ENCODE results near the gene RAB38.

The RAB38 gene

DNA sequence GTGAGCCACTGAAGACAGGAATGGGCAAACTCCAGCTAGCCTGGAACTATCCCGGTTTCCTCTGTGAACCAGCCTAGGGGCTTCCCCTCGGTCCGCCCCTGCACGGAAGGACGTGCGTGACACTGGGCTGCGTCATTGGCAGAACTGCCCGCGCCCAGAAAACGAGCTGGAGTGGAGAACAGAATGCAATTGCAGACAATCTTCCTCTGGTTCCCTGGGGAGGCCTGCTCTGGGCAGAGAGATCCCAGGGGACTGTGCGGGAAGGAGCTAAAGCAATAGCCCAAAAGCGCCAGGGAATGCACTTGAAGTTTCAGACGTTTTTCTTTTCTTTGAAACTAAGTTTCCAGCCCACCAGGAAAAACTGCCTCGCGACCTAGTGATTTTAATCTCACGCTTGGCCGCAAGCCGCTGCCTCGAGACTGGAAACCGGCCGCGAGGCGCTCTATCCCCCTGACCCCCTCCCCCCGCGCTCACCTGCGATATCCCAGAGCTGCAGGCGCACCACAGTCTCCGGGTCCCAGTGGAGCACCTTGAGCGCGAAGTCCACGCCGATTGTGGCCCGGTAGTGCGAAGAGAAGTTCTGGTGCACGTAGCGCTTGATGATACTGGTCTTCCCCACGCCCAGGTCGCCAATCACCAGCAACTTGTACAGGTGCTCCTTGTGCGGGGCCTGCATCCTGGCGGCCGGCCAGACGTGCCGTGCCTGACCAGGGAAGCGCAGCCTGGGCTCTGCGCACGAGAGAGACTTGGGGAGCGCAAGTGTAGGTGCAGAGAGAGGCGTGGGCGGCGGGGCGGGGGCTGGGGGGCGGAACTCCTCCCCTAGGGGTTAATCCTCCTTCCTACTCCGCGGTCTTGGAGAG lies at the start of gene RAB38:
Gene RAB38 (minus strand): TSS at position 735 of the 860 bp plus-strand sequence. CDS start 59 bp downstream, at position 676.
- DNase-seq: peak; percentile 33

DNA sequence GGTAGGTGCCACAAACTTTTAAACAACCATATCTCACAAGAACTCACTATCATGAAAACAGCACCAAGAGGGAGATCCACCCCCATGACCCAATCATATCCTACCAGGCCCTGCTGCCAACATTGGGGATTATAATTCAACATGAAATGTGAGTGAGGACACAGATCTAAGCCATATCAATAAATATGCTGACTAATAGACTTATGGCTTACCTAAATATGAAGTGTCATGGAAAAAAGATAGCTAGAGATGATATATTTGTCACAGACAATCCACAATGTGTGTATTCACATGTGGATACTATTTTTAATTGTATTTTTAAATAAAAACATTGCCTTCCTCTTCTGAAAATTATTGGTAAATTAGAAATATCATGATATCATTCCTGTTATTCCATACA lies 38.2 kb upstream of the RAB38 start:
- no peak for DNase-seq

DNA sequence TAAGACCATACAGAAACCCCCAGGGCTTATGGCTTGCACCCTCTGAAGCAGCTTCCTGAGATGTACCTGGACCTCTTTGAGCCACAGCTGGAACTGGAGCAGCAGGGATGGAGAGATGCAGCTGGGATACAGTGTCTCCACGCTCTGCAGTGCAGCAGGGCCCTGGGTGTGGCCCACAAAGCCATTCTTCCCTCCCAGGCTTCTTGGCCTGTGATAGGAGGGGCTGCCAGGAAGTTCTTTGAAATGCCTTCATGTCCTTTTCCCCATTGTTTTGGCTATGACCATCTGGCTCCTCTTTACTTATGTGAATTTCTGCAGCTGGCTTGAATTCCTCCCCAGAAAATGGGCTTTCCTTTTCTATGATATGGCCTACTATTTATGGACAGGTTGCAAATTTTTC lies 37.1 kb upstream of the RAB38 start:
- DNase-seq: no peak

DNA sequence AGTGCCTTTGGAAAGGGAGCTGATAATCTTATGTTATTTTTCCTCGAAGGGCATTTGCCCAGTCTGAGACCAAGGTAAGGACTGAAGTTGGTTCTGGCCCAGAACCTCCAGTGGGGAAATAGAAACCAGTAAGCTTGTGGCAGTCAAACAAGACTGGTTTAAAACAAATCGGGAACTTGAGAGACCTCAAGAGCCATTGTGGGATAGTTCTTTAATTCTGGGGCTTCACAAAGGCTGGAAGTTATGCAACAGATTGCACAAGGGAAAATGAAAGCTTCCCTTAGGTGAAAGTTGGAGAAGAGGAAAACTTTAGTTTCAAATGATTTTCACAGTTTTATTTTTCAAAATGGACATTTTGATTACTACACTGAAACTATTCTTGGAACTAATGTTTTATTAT lies 33.5 kb upstream of the RAB38 start:
- DNase-seq: no peak

DNA sequence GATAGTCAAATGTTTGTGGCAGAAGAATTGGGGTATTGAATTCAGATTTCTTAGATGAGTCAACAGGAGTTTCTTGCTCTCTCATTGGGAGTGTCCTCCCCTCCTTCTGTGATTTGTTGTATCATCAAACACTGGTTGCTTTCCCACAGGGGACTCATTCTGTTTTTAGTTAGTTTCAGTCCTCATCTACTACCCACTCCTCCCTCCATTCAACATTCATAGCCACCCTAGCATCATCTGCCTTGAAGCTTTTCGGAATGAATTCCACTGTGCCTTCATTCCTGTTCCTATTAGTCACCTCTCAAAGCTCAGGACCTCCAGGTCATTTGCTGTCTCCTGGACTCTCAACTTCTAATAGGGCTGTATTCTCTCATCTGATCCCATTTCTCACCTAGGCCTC lies 31.5 kb upstream of the RAB38 start:
- no peak for DNase-seq

DNA sequence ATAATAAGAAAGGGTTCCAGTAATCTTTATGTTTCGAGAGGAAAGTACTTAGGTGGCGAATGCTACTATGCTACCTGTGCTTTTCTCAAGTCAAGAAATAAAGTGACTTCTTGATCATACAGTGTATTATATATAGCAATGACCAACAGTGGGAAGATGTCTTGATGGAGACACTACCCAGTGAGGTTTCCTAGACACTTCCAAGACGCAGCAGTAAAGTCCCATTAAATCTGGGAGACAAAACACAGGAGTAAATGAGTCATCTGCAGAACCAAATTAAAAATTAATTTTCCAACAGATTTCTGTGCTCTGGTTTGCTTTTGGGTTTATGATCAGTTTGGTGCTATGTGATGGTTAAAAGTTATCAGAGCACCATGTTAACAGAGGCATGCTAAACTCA lies 29.1 kb upstream of the RAB38 start:
- no peak for DNase-seq

DNA sequence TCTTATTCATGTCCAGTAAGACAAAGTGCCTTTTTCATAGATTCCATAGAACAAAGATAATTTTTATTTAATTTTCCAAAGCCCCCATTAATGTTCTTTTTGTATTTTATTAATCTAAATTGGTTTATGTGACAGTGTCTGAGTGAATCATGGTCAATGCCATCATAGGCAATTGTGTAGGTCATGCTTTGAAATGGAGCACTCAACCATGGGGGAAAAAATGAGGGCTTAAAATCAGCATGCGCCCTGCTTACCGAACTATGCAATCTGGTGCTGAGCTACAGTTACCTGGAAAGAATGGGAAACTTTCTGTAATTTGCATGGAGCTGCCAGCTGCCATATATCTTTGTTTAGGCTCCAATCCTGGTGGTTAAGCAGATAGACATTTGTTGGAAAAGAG lies 28.4 kb upstream of the RAB38 start:
- no peak for DNase-seq

DNA sequence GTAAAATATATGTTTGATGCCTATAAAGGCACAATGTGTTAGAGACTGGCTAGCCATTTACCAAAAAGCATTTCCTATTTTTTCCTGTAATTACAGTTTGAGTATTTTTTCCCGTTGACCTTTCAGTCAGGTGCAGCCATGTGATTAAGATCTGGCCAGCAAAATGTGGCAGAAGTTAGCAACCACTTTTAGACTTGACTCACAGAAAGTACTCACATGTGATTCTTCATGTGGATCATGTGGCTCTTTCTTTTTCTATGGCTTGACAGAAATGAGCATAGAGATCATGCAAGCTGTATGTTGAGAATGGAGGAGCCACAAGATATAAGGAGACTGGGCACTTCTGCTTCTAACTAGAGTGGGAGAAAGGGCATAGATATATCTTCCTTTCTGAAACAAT lies 27.3 kb upstream of the RAB38 start:
- no peak for DNase-seq

DNA sequence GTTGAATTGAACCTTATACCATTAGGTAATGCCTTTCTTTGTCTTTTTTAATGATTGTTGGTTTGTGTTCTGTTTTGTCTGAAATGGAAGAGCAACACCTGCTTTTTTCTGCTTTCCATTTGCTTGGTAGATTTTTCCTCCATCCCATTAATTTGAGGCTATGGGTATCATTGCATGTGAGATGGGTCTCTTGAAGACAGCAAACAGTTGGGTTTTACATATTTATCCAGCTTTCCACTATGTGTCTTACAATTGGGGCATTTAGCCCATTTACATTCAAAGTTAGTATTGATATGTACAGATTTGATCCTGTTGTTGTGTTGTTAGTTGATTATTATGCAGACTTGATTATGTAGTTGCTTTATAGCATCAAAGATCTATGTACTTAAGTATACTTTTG lies 21.1 kb upstream of the RAB38 start:
- DNase-seq: no peak

DNA sequence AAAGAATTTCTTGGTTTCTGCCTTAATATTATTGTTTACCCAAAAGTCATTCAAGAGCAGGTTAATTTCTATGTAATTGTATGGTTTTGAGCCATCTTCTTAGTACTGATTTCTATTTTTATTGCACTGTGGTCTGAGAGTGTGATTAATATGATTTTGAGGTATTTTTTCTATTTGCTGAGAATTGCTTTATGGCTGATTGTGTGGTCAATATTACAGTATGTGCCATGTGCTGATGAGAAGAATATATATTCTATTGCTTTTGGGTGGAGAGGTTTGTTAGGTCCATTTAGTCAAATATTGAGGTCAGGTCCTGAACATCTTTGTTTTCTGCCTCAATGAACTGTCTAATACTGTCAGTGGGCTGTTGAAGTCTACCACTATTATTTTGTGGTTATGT lies 20.7 kb upstream of the RAB38 start:
- no peak for DNase-seq

DNA sequence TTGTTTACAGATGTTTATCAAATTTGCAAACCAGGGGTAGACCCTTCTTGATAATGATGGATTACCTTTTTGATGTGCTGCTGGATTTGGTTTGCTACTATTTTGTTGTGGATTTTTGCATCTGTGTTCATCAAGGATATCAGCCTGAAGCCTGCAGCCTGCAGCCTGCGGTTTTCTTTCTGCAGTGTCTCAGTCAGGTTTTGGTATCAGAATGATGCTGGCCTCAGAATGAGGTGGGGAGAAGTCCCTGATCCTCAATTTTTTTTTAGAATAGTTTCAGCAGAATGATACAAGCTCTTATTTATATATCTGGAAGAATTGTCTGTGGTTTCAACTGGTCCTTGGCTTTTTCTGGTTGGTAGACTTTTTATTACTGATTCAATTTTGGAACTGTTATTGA lies 19.7 kb upstream of the RAB38 start:
- no peak for DNase-seq

DNA sequence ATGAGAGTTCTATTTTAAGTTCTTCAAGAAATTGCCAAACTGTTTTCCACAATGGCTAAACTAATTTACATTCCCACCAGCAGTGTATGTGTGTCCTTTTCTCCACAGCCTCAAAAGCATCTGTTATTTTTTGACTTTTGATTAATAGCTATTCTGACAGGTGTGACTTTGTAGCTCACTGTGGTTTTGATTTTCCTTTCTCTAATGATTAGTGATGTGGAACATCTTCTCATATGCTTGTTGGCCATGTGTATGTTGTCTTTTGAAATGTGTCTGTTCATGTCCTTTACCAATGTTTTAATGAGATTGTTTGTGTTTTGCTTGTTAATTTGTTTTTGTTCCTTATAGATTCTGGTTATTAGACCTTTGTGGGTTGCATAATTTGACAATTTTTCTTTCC lies 18.0 kb upstream of the RAB38 start:
- DNase-seq: no peak

DNA sequence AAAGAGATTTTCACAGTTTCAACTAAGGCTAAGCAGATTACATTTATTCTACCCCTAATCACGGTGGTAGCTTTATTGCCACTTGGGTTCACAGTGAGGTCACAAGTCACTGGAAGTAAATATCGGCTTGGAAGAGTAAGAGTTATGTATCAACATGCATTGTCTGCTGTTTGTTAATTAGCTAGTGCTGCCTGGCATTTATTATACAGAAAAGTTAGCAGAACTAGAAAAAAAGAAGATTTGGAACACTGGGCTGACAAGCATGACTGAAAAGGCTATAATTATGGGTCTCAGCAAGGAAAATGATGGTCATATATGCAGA lies 13.7 kb upstream of the RAB38 start:
- no peak for DNase-seq

DNA sequence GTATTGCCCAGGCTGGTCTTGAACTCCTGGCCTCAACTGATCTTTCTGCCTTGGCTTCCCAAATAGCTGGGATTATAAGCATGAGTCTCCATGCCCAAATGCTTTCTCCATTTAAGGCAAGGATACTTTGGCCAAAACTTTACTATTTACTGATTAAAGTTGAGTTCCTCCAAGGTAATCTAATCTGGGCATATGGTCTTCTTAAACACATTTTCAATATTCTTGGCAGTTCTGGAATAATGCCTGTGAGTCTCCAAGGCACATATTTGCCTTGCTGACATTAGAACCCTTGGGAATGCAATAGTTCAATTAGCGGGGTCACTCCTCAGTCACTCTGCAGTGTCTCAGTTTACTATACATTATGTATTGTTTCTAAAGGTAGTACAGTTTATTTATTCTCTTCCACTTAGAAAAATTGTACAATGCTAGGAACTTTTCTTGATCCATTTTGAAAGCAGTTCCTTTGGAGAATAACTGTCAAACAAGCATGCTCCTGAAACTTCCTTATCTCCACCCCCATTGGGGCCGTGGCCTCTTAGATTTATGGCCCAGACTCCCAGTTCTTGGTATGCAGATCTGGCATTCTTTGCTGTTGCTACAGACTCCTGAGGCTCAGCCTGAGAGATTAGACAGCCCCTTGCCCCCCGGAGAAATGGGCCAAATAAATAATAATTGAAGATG lies 13.1 kb upstream of the RAB38 start:
- DNase-seq: no peak

DNA sequence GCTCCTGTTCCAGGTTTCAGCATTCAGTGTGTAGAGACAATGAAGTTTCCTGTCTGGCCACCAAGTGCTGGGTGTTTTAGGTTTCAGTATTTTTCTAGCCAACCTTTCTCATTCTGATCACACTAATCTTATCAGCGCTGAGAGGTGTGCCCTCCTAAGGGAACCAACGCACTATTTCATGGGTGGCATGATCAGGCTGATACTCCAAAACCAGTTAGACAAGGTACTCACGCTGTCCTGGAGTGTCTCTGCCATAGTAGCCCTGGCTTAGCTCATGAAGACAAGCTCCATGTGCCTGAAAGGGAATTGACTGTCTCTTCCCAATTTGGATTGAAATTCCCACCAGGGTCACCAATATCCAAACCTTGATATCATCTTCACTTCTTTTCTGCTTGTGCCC lies 8.0 kb upstream of the RAB38 start:
- DNase-seq: no peak

DNA sequence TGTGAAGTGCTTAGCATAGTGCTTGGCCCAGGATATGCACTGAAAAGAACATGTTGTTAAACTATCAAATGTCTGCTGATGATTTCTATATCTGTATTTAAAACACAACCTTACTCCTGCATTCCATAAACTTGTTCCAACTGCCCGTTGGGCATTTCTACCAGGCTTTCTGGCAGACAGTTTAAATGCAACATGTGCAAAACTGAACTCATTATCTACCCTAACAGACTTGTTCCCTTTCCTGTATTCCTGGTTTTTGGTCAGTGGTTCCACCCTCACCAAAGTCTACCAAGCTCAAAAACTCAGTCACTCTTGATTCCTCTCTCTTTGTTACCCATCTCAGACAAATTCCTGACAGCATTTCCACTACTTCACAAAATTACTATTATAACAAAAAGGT lies 6.5 kb upstream of the RAB38 start:
- DNase-seq: no peak

DNA sequence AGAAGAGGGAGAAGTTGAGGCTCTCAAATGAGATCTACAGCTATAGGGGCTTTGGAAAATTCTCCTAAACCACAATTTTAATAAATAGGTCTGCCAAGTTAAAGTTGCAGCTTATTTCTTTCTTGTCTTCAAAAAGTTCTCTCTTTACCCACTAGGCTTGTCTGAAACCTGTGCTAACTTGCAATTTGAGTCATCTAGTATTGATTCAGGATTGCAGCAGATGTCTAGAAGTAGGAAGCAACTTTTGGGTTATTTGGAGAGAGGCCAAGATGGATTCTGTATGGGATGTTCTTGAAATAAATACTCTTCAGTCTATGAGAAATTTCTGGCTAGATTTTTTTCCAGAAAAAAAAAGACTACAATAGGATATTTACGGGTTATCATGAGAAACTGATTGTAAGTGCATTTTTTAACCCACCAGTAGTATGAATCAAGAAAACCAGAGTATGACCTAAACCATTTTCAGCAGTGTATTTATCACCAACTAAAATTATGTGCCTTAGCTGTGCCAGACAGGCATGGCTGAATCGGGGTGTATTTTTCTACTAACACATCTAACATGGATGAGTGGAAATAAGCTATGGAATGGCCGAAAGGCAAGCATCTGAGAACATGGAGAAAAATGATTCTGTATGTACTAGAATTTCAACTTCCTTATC lies 4.9 kb upstream of the RAB38 start:
- DNase-seq: no peak

DNA sequence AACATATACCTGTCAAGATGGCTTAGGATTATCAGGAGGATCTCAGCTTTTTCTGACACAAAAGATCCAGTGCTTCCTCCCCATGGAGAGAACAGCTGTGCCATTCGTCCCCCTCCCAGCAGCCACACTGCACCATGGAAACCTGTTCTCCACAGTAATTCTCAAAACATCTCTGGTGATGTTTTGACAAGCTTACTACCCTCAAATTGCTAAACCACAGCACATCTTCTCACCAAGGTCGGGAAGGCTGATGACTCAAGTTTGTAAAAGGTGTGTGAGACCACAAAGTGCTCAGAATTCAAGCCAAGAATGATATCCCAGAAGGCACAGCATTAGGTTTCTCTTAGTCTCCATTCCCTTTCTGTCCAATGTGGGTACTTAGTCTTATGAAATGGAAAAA lies 3.9 kb upstream of the RAB38 start:
- DNase-seq: no peak

DNA sequence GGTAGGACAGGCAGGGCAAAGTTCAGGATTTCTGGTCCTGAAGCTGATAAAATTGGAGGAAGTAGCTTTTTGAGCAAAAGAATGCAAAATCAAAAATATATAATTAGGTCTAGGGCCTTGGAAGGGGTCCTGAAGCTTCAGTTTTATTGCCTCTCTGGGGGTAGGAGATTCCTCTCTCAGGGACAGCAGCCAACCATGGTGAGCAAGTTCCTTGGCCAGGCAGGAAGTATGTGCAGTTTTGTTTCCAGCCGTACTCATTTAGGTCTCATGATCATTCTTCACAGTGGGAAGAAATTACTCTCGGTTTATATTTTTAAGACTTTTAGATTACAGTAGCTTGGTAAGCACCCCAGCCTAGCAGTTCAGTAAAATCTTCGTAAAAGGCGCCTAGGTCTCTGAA lies 2.9 kb upstream of the RAB38 start:
- no peak for DNase-seq

DNA sequence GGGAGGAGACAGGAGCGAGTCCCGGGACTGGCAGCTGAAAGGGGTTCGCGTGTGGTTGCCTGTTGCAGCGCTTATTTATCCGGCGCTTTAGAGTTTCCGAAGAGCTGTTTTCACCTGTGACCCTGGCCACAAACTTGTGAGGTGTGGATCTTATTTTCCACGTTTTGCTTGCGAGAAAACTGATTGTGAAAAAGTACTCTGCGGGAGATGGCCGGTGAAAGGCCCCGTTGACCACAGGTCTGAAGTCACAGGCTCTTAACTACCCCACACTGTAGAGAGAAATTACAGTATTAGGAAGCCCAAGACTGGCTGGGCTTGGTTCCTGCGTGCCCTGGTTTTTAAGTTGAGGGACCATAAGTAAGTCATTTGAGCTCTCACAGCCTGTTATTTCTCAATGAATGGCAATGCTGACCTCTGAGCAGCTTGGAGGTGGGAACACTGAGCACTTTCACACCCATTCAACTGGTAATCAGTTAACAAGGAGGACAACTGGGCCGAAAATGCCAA lies 379 bp upstream of the RAB38 start:
- no peak for DNase-seq

DNA sequence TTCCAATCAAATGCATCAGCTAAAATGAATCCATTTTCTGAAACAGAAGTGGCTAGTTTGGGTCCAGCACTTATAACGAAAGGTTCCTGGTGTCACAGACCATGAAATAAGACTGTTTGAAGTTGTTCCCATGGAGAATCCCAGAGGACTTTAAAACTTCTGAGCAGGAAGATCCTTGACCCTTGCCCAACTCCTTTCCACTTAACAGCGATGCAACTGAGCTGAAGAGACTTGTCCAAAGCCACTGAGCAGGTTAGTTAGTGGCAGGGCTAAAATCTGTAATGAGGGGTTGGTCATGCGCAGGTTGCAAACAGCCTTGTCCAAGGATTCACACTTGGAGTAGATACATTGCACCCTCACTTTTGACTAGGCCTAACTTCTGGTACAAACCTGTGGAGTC lies 1.3 kb downstream of the RAB38 start:
- no peak for DNase-seq

DNA sequence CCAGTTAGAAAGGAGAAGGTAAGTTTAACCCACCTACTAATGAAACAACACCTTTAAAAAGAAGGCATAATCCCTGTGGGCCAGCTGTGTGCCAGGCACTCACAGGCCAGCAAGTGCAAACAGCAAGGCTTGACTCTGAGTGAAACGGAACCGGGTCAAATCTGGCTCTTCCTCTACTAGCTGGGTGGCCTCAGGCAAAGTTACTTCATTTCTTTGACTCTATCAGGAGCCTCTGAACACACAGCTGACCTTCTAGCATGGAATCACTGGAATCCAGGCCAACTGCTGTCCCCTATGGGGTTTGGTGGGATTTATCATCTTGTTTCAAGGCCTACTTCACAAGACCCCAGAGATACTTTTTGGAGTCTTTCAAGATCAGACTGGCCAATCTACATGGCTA lies 3.3 kb downstream of the RAB38 start:
- DNase-seq: no peak

DNA sequence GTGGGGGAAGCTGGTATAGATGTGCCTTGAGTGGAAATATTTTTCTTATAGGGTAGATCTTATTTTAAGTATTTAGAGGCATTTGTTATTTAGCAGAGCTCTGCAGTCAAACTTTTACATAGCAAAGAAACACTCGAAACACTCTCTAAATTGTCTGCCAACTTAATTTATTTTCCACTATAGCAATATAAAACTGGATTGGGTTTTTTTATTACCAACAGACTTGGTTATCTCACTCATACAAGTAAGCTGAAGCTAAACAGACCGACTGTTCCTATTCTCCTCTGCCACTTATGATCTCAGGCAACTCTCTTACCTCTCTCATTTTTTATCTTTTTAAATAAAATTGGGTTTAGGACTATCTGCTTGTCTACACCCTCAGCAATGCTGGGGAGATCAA lies 4.6 kb downstream of the RAB38 start:
- no peak for DNase-seq

DNA sequence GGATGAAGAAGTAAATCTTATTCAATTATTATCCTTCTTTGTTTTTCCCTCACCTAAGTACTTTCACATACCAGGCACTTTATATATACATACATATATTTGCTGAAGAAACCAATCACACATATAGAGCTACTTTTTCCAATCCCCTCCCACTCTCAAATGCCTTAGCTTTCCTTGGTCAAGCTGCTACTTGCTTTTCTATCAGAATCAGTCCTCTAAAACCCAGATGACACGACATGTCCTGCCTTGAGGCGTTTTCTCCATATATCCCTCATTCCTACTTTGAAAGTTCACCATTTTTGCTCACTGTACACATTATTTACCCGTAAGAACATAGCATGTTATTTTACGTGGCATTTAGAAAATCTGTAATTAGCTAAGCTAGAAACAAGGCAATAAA lies 5.4 kb downstream of the RAB38 start:
- no peak for DNase-seq

Measured in CD4-positive, alpha-beta T cell treated with Interleukin-17A for 4 hours (primary cell).